ENCODE data around the gene RXYLT1.

DNA sequence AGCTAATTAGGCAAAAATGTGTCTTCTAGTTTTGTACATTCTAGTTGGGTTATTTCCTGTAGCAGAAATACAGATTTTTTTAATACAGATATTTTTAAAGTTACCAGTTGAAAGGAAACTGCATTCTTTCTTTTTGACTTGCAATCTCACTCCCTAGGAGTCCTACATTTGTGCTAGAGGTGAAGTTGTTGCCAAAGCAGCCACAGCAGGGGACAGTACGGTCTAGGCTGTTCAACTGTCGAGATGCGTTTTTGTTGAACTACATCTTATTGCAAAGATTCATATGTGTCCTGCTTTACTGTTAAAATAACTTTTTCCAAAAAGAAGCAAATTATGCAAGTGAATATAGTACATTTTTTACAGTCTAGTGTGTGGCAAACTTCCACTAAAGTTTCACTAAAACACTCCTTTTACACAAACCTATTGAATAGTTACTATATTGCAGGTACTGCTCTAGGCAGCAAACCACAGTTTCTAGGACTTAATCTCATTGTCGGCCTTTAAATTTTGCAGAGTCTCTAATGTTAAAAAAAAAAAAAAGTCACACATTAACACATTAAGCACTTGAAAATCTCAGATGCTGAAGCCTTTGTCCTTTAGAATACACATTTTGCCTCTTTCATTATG is 34.5 kb downstream of the RXYLT1 start:
- TF ChIP-seq CTCF (conservative IDR thresholded peaks at IDR 0.05 in 1 of 2, IDR thresholded peaks at IDR 0.05 in 1 of 2; ENCODE audit: low read depth in 1 of 2, low read length in 2 of 2) = no peak
- TF ChIP-seq EZH2 (IDR thresholded peaks at IDR 0.05; ENCODE audit: low read length, missing control alignments) = no peak

Data from fibroblast of lung (primary cell).